ENCODE measurements around the gene FLVCR2. TPM values are rescaled to one million over a fixed set of nuclear protein-coding genes. Genes with fewer than 3 reads are reported as not detected.

FLVCR2 gene
- total RNA-seq, 2 donors from 2014 or later = 9.0 to 10.8 TPM

DNA sequence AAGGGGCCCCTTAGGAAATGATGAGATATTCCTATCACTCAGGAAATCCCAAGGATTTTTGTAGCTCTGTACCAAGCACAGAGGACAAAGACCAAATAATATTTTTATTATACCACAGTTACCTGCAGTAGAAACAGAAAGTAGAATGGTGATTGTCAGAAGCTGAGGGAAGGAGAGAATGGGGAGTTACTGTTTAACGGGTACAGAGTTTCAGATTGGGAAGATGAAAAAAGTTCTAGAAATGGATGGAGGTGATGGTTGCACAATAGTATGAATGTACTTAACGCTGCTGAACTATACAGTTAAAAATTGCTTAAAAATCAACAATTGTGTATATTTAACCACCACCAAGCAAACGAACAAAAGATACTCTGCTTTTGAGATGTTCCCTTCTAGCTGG is 24.1 kb downstream of the FLVCR2 start:
- Histone ChIP-seq H3K27ac (no peak overlapping the region), H3K9me3 (no peaks in the 10 kb centered on the region), H3K9ac (ENCODE audit: low read depth in 2 of 2, low read length in 2 of 2) (no peak overlapping the region), H3K36me3 (no peaks in the 10 kb centered on the region), H3K4me3 (no peak overlapping the region), H3K27me3 (no peaks in the 10 kb centered on the region), H3K4me1 (peaks cover 5% of the 10 kb centered on the region)
- TF ChIP-seq, protein P1, sequence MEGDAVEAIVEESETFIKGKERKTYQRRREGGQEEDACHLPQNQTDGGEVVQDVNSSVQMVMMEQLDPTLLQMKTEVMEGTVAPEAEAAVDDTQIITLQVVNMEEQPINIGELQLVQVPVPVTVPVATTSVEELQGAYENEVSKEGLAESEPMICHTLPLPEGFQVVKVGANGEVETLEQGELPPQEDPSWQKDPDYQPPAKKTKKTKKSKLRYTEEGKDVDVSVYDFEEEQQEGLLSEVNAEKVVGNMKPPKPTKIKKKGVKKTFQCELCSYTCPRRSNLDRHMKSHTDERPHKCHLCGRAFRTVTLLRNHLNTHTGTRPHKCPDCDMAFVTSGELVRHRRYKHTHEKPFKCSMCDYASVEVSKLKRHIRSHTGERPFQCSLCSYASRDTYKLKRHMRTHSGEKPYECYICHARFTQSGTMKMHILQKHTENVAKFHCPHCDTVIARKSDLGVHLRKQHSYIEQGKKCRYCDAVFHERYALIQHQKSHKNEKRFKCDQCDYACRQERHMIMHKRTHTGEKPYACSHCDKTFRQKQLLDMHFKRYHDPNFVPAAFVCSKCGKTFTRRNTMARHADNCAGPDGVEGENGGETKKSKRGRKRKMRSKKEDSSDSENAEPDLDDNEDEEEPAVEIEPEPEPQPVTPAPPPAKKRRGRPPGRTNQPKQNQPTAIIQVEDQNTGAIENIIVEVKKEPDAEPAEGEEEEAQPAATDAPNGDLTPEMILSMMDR (IDR thresholded peaks at IDR 0.05) = no peak
- DNase-seq = no peak
- intact Hi-C loops (cut with DNase I) = no loop called here

DNA sequence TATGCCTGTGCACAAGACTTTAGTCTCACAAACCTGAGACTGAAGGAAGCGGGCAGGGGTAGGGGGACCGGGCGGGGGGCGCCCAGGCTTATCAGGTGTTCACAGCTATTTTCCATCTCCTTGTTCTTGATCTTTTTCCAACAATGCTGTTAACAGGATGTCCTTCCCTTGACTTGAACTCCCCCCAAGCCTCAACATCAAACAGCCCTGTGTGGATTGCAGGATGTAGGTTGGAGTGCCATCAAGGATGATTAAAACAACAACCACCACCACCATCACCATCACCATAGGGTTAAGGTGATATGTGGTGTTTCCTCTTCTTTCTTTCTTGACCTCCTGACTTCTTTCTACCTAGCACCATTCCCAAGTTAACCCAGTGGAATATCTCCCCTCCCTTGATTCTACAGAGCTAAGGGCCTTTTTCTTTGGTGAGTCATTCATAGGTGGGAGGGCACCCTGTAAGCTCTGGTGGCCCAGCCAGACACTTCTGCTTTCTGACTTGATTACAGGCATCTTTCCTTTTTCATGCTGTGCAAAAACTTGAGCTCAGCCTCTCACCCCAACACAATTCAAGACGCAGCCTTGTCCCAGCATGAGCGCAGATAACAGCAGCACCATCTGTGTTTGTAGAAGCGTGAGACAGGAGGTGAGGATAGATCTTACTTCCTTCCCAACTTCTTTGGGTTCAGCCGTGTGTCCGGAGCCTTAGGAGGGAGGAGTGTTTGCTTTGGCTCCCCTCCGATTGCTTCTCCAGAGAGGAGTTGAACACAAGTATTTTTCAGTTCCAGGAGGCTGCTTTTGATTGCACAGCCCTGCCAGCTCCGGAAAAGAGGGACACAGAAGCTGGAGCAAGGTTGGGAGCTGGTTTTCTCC is 26.8 kb downstream of the FLVCR2 start:
- intact Hi-C loops (cut with DNase I) = no loop called here
- Histone ChIP-seq H3K9ac (ENCODE audit: low read depth in 2 of 2, low read length in 2 of 2) (no peak overlapping the region), H3K27me3 (no peaks in the 10 kb centered on the region), H3K9me3 (no peaks in the 10 kb centered on the region), H3K27ac (no peak overlapping the region), H3K4me3 (no peak overlapping the region), H3K4me1 (peaks cover 5% of the 10 kb centered on the region), H3K36me3 (no peaks in the 10 kb centered on the region)
- TF ChIP-seq, protein P1 (IDR thresholded peaks at IDR 0.05) = no peak
- DNase-seq = no peak

DNA sequence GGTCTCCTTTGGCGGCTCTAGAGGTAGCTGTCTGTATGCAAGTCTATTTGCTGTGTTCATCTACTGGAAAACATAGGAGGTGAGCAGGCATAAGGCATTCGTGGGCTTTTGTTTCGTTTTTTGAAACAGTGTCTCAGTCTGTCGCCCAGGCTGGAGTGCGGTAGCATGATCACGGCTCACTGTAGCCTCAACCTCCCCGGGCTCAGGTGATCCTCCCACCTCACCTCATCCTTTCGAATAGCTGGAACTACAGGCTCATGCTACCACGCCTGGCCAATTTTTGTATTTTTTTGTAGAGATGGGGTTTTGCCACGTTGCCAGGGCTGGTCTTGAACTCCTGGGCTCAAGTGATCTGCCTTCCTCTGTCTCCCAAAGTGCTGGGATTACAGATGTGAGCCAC is 27.5 kb downstream of the FLVCR2 start:
- Histone ChIP-seq H3K27ac (no peak overlapping the region), H3K27me3 (no peaks in the 10 kb centered on the region), H3K9ac (ENCODE audit: low read depth in 2 of 2, low read length in 2 of 2) (no peak overlapping the region), H3K36me3 (no peaks in the 10 kb centered on the region), H3K4me3 (no peak overlapping the region), H3K9me3 (no peaks in the 10 kb centered on the region), H3K4me1 (peaks cover 4% of the 10 kb centered on the region)
- intact Hi-C loops (cut with DNase I) = no loop called here
- no peak for DNase-seq
- TF ChIP-seq, protein P1 (IDR thresholded peaks at IDR 0.05) = no peak

DNA sequence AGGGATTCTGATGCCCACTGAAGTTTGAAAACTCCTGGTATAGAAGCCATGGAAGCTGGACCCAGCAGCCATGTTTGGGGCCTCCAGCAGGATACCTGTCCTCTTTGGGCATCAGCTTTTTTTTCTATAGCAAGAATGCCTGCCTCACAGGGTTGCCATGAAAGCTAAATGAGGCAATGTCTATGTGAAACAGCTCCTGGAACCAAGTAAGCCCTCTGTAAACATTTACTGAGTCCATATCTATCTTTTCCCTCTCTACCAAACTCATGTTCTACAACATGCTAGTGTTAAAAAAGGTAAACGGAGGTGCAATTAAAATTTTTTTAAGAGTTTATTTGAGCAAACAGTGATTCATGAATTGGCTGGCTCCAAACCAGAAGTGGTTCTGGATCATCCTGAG is 28.6 kb downstream of the FLVCR2 start:
- Histone ChIP-seq H3K4me1 (no peaks in the 10 kb centered on the region), H3K36me3 (no peaks in the 10 kb centered on the region), H3K9ac (ENCODE audit: low read depth in 2 of 2, low read length in 2 of 2) (no peak overlapping the region), H3K27me3 (no peaks in the 10 kb centered on the region), H3K9me3 (no peaks in the 10 kb centered on the region), H3K27ac (no peak overlapping the region), H3K4me3 (no peak overlapping the region)
- no peak for DNase-seq
- TF ChIP-seq, protein P1 (IDR thresholded peaks at IDR 0.05) = no peak
- intact Hi-C loops (cut with DNase I) = no loop called here

DNA sequence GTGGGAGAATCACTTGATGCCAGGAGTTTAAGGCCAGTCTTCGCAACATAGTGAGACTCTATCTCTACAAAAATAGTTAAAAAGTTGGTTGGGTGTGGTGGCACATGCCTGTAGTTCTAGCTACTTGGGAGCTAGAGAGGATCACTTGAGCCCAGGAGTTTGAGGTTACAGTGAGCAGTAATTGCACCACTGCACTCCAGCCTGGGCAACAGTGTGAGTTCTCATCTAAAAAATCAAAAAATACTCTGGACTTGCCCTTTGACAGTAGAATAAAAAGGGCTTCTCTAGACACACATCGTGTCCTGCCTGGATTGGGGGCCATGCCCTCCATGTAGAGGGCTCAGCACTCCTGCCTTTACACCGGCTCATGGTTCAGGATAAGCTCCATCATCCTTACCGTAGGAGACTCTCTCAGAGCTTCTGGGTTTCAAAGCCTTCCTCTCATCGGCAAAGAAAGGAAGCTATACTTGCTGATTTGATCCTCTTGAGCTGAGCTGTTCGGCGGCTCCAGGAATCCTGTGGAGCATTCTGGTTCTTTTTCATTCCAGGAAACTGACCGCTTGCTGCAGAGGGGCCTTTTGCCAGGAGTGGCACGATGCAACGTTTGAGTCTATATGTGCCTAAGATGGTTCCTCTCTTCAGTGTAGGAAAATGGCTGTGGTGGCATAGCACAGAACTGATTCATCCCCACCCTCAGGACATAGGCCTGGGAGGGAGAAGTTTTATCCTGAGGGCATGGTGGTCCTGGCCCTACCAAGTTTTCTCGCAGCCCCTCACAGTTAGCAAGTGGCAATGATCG is 29.6 kb downstream of the FLVCR2 start:
- no peak for DNase-seq
- no peaks in the 10 kb centered on the region for H3K4me1 ChIP-seq
- no peak overlapping the region for H3K27ac ChIP-seq
- no peaks in the 10 kb centered on the region for H3K36me3 ChIP-seq
- no peak overlapping the region for H3K9ac ChIP-seq (ENCODE audit: low read depth in 2 of 2, low read length in 2 of 2)
- H3K4me3 ChIP-seq = no peak overlapping the region
- TF ChIP-seq, protein P1 (IDR thresholded peaks at IDR 0.05) = no peak
- no peaks in the 10 kb centered on the region for H3K27me3 ChIP-seq
- intact Hi-C loops (cut with DNase I) = no loop called here
- no peaks in the 10 kb centered on the region for H3K9me3 ChIP-seq

Measured in colonic mucosa (tissue), 4 donors.